COLO668 (cell line): Measurements from ENCODE around the gene SOD1.

ENCODE experiments used
- DNase-seq: peaks from one replicate; lab custom pipeline; 2025; ENCODE audit not compliant: unreplicated experiment; lab: John Stamatoyannopoulos, UW

The SOD1 gene

GRCh38 chr21:31682620-31683019 is 23.1 kb downstream of the SOD1 start:
- no peak for DNase-seq

- no peak for DNase-seq
These were observed 23.5 kb downstream of the SOD1 start for GRCh38 chr21:31683029-31683428.

DNA sequence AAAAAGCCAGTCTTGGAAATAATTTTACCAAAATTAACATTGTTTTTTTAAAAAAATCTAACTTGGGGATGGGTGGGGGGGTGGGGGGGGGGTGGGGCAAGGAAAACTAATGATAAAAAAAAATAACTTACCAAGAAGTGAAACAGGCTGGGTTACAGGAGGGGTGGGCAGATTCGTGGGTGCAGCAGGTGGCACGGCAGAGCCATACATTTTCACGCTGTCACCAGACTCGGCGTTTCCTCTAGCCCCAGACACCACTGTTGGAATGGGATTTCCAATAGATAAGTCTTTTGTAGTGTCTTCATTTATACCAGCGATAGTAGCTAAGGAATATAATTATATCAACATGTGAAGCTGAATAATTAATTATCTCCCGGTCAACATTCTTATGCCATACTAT is 25.4 kb downstream of the SOD1 start:
- no peak for DNase-seq

DNA sequence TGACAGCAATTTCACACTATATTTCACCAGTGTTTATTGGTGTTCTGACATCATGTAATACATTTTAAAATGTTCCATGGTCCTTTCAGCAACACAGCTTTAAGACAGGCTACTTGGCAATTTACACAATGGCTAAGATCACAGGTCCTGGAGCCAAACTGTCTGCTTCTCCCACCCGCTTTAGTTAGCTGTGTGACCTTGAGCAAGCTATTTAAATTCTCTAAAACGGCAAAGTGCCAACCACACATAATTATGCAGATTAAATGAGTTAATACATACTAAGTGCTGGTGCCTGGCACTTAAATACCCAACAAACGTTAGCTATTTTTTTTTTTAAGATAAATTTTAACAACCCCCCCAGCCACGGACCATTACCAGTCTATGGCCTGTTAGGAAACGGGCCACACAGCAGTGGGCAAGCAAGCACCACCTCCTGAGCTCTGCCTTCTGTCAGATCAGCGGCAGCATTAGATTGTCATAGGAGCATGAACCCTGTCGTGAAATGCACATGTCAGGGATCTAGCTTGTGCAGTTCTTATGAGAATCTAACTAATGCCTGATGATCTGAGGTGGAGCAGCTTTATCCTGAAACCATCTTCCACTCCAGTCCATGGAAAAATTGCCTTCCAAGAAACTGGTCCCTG is 26.9 kb downstream of the SOD1 start:
- DNase-seq, result no peak

DNA sequence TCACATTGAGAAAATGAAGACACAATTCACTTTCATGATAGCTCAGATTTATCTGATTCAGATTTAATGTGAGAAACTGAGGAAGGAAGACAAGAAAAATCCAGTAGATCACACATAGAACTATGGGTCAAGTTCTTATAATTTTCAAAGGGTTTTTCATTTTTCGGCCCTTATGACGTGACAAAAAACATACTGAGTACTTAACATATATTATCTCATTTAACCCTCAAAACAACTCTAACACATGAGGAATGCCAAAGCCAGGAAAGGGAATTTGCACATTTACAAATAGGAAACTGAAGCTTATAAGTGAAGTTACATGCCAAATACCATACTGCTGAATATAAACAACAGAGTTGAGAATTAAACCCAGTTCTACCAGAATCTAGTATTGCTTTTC is 27.6 kb downstream of the SOD1 start:
- DNase-seq, result no peak

DNA sequence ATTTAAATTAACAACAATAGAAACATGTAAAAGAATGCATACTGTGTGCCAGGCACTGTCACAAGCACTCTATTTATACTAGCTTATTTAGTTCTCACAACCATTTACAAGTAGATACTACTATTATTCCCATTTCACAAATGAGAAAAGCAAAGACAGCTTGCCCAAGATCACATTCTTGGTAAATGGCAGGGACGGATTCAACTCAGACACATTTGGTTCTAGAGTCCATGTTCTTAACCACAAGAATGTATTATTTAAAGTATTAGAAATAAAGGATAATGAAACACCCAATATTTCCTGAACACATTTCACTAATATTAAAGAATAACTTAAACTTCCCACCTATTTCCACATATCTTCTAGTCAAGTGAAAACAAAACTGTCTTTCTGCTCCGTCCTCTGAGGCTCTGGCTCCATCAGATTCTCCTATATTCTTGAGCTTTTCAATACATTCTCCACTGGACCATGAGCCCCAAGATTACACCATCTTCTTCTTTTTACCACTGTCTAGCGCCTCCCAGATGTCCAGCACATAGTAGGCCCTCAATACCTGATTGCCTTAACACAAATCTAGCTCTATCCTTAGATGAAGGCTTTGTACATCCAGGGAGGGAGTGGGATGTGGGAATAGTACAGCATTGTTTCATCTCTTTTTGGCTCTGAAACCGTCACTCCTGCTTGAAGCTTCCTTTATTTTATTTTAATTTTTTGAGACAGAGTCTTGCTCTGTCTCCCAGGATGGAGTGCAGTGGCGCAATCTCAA is 29.3 kb downstream of the SOD1 start:
- no peak for DNase-seq

DNA sequence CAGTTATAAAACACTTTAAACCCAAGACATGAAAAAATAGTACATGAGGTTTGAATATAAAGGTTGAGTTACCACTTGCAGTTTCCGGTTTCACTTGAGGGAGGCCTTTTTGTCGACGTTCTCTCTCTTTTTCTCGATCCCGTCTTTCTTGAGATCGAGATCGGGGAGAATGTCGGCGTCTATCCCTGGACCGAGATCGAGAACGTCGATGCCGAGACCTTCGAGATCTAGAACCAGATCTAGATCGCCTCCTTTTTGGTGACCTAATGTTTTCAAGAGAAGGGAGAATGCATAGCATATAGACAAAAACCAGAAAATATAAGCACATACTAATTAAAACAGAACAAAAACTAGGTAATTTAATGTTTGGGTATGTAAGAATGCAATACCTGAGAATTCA is 33.7 kb downstream of the SOD1 start:
- DNase-seq, result no peak

DNA sequence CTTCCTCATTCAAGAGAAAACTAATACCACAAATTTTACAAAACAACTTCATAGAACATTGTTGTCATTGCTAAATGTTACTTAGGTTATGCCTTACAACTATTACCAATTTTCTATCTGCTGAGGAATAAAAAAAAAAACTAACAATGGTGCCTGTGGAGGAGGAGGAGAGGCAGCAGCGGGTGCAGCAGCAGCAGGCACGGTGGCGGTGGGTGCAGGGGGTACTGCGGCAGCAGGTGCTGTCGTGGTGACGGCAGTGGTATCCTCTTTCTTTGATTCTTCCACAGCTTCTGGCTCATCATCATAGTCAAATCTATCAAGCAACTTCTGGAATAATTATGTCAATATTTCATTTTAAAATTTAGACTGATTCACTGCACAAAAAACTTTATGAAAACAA is 36.9 kb downstream of the SOD1 start:
- DNase-seq, result no peak

DNA sequence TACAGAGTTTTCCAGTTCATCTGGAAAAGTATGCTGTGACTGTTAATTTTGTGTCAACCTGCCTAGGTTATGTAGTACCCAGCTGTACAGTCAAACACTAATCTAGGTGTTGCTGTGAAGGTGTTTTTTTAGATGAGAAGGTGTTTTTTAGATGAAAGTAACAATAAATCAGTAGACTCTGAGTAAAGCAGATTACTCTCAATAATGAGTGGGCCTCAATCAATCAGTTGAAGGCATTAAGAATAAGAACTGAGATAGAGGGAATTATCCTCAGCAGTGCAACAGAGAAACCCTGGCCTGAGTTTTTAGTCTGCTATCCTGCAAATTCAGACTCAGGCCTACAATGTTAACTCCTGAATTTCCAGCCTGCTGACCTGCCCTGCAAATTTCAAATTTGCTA is 39.0 kb downstream of the SOD1 start:
- no peak for DNase-seq

DNA sequence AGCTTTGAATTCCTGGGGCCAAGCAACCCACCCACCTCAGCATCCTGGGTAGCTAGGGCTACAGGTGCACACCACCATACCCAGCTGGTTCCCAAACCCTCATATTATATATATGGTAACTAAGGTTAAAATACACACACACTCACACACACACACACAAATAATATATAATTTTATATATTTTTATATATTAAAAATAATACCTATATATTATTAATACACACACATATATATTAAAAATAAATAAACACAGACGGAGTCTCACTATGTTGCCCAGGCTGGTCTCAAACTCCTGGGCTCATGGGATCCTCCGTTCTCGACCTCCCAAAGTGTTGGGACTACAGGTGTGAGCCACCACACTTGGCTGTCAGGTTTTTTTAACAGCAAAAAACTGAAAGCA is 40.5 kb downstream of the SOD1 start:
- no peak for DNase-seq

- DNase-seq, result no peak
These were observed 47.1 kb downstream of the SOD1 start for GRCh38 chr21:31706562-31706961.

DNA sequence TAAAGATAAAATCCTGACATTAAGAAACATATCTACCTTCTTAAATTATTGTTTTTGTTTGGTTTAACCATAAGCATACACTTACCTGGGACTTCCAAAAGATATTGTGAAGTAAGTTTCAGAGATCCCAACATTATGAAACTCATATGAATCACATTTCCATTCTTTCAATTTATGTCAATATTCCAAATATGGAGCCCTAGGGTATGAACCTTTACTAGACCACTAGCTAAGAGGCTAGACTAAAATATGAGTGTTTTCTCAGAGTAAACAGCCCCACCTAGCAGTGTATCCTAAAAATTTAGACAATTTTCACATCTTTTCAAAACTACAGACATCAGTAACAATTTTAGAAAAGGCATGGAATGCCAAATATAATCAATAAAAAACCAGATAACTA is 48.0 kb downstream of the SOD1 start:
- DNase-seq, result no peak

GRCh38 chr21:31708541-31708940 is 49.0 kb downstream of the SOD1 start:
- DNase-seq, result no peak

DNA sequence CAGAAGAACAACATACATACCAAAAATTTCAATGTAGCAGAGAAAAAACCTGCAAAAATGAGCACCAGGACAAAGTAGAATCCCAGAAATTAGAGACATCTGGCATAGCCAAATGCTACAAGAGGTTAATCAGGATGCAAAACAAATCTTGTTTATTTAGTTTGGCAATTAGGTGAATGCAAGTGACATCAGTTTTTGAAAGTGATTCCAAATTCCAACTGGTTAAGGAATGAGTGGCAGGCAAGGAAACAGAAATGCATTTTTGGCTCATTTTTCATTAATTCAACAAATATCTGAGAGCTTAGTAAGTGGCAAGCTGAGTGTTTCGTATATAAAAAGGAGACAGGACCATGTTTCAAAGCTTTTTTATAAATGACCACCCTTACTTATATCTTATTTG is 51.1 kb downstream of the SOD1 start:
- DNase-seq, result no peak

GRCh38 chr21:31711326-31711725 is 51.8 kb downstream of the SOD1 start:
- DNase-seq, result no peak

- no peak for DNase-seq
These were observed 52.3 kb downstream of the SOD1 start for GRCh38 chr21:31711745-31712285.

DNA sequence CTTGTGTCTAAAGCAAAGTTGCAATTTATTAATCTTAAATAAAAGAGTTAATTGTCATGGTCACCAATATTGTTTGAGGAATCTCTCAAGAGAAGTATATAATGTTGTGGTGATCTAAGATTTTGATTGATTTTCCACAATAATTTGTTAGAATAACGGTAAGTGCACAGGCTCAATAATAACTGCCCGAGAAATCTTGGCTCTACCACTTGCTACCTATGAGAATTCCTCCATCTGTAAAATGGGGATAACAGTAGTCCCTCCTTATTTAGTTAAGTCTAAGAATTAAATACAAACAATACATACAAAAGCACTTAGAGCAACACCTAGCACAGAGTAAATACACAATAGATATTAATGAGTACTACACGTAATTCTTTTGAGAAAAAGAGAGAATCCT is 53.6 kb downstream of the SOD1 start:
- no peak for DNase-seq

- no peak for DNase-seq
These were observed 54.7 kb downstream of the SOD1 start for GRCh38 chr21:31713973-31714740.

DNA sequence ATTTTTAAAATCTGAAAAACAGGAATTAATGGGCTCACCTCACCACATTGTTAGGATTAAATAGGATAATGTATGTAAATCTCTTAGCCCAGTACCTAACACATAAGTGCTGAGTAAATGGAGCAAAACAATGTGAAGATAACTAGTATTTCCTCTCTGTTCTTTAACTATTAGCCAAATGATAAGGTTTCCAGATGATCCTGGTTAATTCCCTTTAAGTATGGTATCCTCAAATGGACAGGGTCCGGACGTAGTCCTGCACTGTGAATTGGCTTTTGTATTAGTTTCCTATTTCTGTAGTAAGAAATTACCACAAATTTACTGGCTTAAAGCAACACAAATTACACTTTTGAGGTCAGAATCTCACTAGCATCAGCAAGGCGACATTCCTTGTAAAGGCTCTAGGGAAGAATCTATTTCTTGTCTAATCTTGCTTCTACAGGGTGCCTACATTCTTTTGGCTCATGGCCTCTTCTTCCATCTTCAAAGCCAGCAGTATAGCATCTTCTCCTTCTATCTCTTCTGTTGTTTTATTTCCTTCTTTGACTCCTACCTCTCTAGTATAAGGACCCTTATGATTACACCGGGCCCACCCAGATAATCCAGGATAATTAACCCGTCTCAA is 55.4 kb downstream of the SOD1 start:
- no peak for DNase-seq

DNA sequence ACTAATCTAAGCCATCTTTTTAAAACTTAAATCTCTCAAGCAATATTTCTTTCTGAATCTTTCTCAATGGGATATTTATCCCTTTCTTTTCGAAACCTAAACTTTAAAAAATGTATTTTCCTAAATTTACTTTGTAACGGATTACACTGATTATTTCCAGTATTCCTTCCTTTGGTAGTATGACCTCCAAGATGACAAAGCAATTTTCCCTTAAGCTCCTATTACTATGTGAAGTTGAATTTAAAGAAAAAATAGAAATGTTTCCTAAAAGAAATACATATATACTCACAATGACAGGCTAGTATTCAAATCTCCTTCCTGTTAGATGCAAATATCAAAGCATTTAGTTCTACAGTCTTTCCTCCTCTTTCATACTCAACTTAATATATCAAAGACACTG is 56.6 kb downstream of the SOD1 start:
- no peak for DNase-seq
